GM18502 (cell line): ENCODE data around the gene SKIC2.
A peak's percentile ranks its signal among the peaks of the same experiment; 100 is the strongest.
"Not testable (repeated sequence)": the region's sequence is repeated elsewhere in the genome, so short reads cannot be mapped to it uniquely, and the experiment has no call there.

Experiments
- ATAC-seq: cut with Tn5 transposase; IDR thresholded peaks from one replicate; pipeline ENCODE4 v1.9.1; 2021; ENCODE audit warnings: mild to moderate bottlenecking; ENCODE audit not compliant: unreplicated experiment, poor library complexity

SKIC2 gene

DNA sequence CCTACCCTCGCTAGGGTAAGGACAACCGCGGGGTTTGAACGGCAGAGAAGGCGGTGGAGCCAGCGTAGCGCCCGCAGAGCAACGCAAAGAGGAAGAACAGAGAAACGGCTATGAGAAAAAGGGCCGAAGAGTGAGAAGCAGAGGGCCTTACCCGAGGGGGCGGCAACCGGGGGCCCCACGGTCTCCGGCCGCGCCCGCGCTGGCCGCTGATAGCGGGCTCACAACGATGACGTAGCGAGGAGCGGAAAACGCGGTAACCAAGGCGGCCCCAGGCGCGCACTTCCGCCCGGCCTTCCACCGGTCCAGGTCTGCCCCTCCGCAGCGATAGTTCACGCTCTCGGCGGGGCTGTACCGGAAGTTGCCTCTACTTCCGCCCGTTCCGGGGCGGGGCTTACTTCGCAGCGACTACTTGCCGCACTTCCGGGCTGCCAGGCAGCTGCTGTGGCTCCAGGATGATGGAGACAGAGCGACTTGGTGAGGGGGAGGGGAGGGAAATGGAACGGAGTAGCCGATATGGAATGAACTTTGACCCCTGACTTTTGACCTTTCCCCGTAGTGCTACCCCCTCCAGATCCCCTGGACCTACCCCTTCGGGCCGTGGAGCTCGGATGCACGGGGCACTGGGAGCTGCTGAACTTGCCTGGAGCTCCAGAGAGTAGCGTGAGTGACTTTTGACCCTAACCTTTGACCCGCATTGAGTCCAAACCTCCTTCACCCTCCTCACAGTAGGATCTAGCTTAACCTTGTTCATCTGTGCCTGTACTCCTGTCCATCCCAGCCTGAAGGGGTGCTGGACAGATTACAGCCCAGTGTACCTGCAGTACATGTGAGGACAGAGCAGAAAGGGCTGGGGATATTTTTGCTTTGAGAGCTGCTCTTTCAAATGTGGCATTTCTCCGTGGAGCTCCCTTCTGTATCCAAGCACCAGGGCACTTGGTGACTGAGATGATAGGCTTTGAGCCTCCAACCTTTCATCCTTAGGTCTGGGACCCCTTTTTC, at the start of gene SKIC2, which contains the start of gene NELFE:
Gene SKIC2 (plus strand): TSS at position 435 of the 999 bp plus-strand sequence. CDS start 18 bp downstream, at position 453.
Gene NELFE (minus strand): TSS at position 231 of the 999 bp plus-strand sequence. CDS start 525 bp downstream, outside the sequence.
- ATAC-seq: peak; percentile 95

DNA sequence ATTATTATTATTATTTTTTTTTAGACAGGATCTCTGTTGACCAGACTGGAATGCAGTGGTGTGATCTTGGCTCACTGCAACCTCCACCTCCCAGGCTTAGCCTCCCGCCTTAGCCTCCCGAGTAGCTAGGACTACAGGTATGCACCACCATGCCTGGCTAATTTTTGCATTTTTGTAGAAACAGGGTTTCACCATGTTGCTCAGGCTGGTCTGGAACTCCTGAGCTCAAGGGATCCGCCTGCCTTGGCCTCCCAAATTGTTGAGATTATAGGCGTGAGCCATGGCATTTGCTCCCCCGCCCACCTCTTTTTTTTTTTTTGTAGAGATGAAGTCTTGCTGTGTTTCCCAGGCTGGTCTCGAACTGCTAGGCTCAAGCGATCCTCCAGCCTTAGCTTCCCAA, 49.7 kb upstream of the SKIC2 start:
- ATAC-seq: not testable (repeated sequence)

DNA sequence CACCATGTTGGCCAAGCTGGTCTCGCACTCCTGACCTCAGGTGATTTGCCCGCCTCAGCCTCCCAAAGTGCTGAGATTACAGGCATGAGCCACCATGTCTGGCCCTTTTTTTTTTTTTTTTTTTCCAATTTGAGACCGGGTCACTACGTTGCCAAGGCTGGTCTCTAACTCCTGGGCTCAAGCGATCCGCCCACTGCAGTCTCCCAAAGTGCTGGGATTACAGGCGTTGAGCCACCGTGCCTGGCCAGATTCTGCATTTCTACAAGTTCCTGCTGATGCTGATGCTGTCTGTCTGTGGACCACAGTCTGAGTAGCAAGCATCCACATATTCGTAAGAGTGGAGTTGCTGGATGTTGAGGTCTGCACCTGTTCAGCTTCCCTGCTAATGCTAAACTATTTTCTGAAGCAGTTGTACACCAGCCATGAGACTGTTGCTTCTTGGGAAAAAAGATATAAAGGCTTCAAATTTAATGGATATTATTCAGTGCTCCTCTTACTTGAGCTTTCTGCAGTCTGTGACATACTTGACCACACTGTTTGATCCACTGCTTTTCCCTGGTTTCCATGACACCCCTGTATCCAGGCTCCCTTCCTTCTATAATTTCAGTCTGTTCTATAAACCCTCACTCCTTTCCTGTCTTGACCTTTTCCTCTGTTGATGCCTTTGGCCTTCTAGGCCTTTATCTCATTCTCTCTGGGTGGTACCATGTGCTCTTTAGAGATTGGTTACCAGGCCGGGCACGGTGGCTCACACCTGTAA, 47.0 kb upstream of the SKIC2 start:
- no peak for ATAC-seq

DNA sequence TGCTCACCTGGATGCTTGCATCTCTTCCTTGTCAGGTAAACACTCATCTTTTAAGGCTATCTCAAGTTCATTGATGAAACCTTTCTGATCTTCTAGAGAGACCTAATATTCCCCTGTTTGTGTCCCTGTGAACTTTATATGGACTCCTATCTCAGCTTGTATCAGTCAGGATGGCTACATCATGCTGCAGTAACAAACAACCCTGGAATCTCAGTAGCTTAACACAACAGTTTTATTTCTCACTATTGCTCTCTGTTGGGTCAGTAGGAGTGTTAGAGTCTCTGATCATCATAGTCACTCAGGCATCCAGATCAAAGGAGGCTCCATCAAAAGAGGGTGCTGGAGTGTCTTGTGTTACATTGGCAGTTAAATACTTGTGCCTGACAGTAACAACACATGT, 43.6 kb upstream of the SKIC2 start:
- no peak for ATAC-seq

DNA sequence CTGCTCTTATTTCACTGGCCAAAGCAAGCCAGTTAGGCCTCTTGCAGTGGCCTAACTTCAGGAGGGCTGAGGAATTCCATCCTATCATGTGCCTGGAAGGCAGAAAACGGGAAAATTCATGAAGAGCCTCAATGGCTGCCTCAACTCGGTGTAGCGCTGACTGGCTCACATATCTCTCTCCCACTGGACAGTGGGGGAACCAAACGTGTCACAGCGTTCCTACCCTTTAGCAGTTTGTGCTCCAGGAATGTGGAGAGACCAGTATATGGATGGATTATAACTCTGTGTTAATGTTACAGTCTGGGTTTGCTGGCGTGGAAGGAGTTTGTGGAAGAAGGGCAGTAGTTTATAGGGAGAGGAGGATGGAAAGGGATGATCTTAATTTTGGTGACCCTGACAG, 43.2 kb upstream of the SKIC2 start:
- no peak for ATAC-seq

DNA sequence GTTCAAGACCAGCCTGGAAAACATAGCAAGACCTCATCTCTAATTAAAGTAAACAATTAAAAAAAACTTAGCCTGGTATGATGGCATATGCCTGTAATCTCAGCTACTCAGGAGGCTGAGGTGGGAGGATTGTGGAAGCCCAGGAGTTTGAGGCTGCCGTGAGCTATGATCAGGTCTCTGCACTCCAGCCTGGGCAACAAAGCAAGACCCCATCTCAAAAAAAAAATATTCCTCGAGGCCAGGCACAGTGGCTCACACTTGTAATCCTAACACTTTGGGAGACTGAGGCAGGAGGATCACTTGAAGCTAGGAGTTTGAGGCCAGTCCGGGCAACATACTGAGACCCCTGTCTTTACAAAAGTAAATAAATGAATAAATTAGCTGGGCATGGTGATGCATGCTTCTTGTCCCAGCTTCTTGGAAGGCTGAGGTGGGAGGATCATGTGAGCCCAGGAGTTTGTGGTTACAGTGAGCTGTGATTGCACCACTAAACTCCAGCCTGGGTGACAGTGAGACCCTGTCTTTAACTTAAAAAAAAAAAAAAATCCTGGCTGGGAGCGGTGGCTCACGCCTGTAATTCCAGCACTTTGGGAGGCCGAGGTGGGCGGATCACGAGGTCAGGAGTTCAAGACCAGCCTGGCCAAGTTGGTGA, 40.8 kb upstream of the SKIC2 start:
- no peak for ATAC-seq

DNA sequence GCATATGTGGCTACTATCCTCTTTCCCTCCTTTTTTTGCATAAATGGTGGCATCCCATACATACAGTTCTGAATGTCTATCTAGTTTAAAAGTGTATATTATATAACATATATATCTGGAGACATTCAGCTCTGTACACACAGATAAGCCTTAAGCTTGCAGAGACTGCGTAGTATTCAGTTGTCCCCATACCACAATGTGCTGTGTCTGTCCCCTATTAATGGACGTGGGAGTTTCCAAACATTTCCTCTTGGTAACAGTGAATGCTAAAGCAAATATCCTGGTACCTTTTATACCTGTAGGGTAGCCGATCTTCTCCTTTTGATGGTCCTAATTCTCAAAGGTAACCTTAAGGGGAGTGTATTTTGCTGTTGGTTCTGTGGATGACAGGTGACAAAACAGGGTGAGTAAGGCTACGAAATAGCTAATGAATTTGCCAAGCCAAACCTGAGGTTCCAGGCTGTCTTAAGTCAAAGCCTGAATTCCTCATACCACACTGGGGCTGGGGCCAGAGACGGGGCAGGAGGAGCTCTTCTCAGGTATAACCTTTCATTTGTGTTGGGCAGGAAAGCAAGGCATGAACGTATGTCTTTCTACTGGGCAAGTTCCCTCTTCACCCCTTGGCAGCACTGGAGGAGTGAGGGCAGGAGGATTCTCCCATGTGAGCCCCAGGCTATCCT, 39.2 kb upstream of the SKIC2 start:
- ATAC-seq: no peak

DNA sequence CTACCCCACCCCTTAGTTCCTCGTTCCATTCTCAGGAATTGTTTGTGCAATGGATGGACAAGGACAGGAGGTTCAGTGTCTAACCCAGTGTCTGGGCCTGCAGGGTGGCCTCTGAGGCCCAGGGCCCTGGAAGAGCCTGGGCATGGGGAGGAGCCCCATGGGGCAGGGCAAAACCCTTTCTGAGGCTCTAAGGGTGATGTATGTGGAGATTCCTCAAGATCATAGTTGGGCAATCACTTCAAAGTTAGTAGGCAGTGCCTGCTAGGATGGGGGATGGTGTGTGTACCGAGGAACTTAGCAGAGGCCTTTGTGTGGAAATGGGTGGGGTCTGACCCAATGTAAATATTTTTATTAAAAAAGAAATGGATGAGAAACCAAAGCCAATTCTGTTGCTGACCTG, 38.2 kb upstream of the SKIC2 start:
- no peak for ATAC-seq

DNA sequence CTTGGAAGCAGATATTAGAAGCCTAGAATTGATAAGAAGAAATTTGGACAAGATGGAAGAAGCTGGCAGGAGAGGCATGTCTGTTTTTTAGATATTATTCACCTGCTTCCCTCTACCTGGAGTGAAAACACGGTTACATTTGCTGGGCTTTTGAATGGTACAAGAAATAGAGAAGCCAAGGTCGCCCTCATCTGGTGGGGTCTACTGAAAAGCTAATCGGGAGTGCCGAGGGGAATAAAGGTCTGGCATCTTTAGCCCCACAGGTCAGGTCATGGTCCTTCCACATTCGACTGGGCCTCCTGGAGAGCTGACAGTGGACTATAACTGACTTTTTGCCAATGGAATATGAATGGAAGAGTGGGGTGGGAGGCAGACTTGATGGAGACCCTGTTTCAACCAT, 36.0 kb upstream of the SKIC2 start:
- no peak for ATAC-seq

DNA sequence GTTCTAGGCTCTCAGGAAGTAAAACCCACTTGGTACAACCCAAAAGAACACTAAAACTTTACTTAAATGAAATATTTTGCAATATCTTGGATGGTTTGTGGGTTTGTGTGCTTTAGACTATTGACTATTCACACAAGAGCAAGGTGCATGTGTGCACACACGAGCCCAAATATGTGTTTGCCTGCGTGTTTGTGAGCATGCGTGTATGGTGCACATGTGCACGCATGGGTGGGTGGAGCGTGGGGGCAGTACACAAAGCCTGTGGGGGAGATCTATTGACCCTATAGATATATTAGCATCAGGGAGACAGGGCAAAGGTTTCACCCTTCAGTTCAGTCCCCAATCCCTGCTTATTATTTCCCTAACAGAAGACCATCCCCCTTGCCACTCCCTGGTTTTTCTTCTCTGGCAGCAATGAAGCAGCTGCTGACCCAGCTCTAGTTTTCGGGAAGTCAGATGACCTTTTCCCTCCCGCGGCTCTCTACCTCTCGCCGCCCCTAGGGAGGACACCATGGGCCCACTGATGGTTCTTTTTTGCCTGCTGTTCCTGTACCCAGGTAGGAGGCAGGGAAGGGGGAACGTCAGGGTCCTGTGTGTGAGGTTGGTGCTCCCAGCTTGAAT, 31.6 kb upstream of the SKIC2 start, which contains the start of gene C2:
Gene C2 (plus strand): TSS at position 476 of the 621 bp plus-strand sequence. CDS start 36 bp downstream, at position 512.
- ATAC-seq: no peak

DNA sequence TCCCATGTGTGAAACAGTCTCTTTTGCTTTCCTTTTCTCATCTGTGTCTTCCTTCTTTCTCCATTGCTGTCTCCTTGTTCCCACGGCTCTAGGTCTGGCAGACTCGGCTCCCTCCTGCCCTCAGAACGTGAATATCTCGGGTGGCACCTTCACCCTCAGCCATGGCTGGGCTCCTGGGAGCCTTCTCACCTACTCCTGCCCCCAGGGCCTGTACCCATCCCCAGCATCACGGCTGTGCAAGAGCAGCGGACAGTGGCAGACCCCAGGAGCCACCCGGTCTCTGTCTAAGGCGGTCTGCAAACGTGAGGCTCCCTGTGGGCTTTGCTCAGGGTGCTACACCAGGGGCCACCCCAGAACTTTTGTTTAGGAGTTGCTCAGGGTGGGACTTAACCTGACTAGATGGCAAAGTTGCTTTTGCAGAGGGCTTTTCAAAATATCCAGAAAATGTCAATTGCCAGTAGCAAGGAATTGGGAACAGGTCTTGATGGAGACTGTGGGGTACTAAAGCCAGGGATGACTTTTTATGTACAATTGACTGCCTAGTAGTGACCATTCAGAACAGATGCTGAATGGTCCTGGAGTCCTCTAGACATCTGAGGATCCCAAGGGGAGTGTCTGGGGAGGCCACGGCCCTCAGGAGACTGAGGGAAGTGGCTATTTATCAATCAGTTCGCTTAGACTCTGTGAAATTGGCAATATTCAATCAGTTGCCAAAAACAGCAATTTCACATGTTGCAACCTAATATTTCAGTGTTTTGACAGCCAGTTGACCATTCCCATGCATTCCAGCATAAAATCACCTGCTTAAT, 30.9 kb upstream of the SKIC2 start:
- ATAC-seq: no peak

DNA sequence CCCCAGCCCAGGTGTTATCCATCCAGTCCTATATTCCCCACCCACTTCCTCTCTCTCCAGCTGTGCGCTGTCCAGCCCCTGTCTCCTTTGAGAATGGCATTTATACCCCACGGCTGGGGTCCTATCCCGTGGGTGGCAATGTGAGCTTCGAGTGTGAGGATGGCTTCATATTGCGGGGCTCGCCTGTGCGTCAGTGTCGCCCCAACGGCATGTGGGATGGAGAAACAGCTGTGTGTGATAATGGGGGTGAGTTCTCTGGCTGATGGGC, 30.4 kb upstream of the SKIC2 start:
- ATAC-seq: no peak

DNA sequence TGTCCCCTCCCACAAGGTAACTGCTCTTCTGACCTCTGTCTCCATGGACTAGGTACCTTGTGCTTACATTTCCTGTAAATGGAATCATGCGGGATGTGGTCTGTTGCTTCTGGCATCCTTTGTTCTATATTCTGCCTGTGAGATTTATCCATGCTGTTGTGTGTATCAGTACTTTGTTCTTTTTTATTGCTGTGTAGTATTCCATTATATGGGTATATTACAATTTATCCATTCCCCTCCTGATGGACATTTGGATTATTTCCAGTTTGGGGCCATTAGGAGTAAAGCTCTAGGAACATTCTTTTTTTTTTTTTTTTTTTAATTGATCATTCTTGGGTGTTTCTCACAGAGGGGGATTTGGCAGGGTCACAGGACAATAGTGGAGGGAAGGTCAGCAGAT, 28.0 kb upstream of the SKIC2 start:
- no peak for ATAC-seq

DNA sequence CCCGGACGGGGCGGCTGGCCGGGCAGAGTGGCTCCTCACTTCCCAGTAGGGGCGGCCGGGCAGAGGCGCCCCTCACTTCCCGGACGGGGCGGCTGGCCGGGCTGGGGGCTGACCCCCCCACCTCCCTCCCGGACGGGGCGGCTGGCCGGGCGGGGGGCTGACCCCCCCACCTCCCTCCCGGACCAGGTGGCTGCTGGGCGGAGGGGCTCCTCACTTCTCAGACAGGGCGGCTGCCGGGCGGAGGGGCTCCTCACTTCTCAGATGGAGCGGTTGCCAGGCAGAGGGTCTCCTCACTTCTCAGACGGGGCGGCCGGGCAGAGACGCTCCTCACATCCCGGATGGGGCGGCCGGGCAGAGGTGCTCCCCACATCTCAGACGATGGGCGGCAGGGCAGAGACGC, 26.8 kb upstream of the SKIC2 start:
- ATAC-seq: not testable (repeated sequence)

DNA sequence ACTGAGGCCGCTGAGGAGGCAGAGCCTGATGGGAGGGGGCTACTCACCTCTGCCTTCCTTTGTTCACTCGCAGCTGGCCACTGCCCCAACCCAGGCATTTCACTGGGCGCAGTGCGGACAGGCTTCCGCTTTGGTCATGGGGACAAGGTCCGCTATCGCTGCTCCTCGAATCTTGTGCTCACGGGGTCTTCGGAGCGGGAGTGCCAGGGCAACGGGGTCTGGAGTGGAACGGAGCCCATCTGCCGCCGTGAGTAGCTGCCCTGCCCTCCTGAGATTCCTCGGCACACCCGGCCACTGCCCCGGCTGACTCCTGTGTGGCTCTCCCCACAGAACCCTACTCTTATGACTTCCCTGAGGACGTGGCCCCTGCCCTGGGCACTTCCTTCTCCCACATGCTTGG, 25.4 kb upstream of the SKIC2 start:
- no peak for ATAC-seq

DNA sequence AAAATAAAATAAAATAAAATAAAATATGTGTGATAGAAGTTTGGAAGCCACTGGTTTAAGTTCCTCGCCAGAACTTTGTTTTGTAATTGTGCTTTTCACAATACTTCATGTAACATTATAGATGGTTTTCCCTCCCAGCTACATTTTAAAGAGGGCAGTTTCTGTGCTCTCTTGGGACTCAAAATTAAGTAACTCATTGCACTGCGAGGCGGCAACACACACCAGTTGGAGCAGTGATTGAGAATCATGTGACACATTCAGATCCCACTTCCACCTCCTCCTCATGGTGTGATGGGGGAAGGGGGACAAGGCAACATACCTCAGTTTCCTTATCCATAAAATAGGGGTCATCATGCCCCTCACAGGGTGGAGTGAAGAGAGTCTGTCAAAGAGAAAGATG, 24.0 kb upstream of the SKIC2 start:
- no peak for ATAC-seq

DNA sequence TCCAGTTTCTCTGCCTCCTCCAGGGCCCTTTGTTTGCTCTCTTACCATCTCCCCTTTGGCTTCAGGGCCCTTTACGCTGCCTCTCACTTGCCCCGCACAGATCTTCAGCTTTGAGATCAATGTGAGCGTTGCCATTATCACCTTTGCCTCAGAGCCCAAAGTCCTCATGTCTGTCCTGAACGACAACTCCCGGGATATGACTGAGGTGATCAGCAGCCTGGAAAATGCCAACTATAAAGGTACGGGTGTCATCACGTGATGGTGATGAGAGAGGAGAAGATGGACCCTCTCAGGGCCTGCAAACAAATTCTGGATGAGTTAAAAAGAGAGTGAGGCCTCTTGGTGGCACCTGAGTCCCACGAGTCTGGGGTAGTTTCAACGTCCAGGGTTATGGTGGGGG, 23.2 kb upstream of the SKIC2 start:
- no peak for ATAC-seq

DNA sequence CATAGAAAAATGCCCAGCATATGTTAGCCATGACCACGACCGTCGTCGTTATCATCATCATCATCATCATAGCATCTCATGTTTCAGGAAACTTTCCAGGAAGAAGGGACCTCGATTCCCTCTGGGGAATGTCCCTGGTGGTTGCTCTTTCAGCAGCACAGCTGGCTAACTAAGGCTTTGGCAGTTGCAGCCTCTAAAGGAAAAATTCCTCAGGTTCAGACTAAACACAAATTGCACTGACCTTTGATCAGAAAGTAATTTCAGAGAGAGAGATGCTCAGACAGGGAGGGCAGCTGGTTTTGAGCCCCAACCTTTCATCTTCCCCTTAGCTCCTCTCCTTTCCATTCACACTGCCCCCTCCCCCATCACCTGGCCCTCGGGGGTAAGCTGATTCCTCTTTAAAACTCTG, 18.7 kb upstream of the SKIC2 start:
- ATAC-seq: no peak

DNA sequence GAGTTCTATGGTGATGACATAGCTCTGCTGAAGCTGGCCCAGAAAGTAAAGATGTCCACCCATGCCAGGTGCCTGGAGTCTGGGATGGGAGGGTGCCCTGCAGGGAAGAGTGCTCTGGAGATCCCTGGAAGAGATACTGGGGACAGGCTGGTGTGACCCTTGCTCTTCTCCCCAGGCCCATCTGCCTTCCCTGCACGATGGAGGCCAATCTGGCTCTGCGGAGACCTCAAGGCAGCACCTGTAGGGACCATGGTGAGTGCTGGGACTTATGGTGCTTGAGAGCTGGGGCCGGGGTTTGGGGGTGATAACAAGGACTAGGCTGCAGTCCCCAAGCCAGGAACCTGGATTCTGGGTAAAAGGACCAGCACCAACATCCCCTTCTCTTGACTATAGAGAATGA, 15.2 kb upstream of the SKIC2 start:
- ATAC-seq: no peak
